Sciatic nerve (tissue), 2 donors: Measurements from ENCODE around the gene NCKAP5. TPM values are rescaled to one million over a fixed set of nuclear protein-coding genes. Genes with fewer than 3 reads are reported as not detected.
"Not testable (repeated sequence)": the region's sequence is repeated elsewhere in the genome, so short reads cannot be mapped to it uniquely, and the experiment has no call there.

Experiments
- ATAC-seq: fragments of 200-7000 bp; cut with Tn5 transposase; one replicate; pipeline ENCODE4 v1.9.1; 2020; ENCODE audit warnings: mild to moderate bottlenecking, moderate library complexity
- DNase-seq: peaks from one replicate; pipeline ENCODE4 v3.0.0-alpha.2; 2020; ENCODE audit warnings: low spot score
- intact Hi-C: fragments of 100-400 bp; cut with DNase I; formaldehyde crosslinking; loops from one replicate; pipeline ENCODE4 v1.14.2; 2022
- total RNA-seq: library from RNA; stranded (reverse); fragmentation: NEBNext Ultra II Directional; extraction: Animal tissue kit (Norgen Biotek cat#: 25700); gene quantifications from one replicate; pipeline ENCODE4 v1.2.1, GENCODE V29; 2021
- donor health status: DM: no; HTN: no; CAD: no.
- donor health status: DM: no; HTN: no; CAD: no.

The NCKAP5 gene
- total RNA-seq, 1 donor from 2014 or later = 10.5 TPM

GRCh38 chr2:133215477-133215876, 352.8 kb downstream of the NCKAP5 start:
- intact Hi-C loops = no loop called here

GRCh38 chr2:133213651-133214050, 354.6 kb downstream of the NCKAP5 start:
- intact Hi-C loops = no loop called here
- no peak for ATAC-seq
- no peak for DNase-seq

More at GRCh38 chr2:133215477-133215876, 352.8 kb downstream of the NCKAP5 start:
- DNase-seq (no peak), ATAC-seq (no peak)

- intact Hi-C loops = no loop called here
- no peak for ATAC-seq
Observed at GRCh38 chr2:133209325-133209724, 358.9 kb downstream of the NCKAP5 start.

GRCh38 chr2:133206666-133207065, 361.6 kb downstream of the NCKAP5 start:
- ATAC-seq, DNase-seq, intact Hi-C loops: not testable (repeated sequence)

More at GRCh38 chr2:133209325-133209724, 358.9 kb downstream of the NCKAP5 start:
- DNase-seq = no peak

- intact Hi-C loops = no loop called here
- DNase-seq = no peak
- no peak for ATAC-seq
Observed at GRCh38 chr2:133204421-133204820, 363.8 kb downstream of the NCKAP5 start.

- no peak for ATAC-seq
- intact Hi-C loops = no loop called here
- no peak for DNase-seq
Observed at GRCh38 chr2:133200684-133201421, 367.4 kb downstream of the NCKAP5 start.

- DNase-seq (no peak), ATAC-seq (no peak)
- intact Hi-C loops = no loop called here
Observed at GRCh38 chr2:133198678-133199077, 369.6 kb downstream of the NCKAP5 start.

- ATAC-seq (no peak), DNase-seq (no peak)
- intact Hi-C loops = no loop called here
Observed at GRCh38 chr2:133197156-133197555, 371.1 kb downstream of the NCKAP5 start.

- intact Hi-C loops = no loop called here
- ATAC-seq (no peak), DNase-seq (no peak)
Observed at GRCh38 chr2:133194777-133195335, 373.4 kb downstream of the NCKAP5 start.

GRCh38 chr2:133194362-133194655, 374.0 kb downstream of the NCKAP5 start:
- no peak for DNase-seq
- intact Hi-C loops = no loop called here
- no peak for ATAC-seq

GRCh38 chr2:133193544-133194361, 374.5 kb downstream of the NCKAP5 start:
- no peak for DNase-seq
- intact Hi-C loops = no loop called here
- no peak for ATAC-seq

GRCh38 chr2:133192028-133192427, 376.2 kb downstream of the NCKAP5 start:
- intact Hi-C loops = no loop called here
- no peak for ATAC-seq
- DNase-seq = no peak

GRCh38 chr2:133177196-133177595, 391.1 kb downstream of the NCKAP5 start:
- intact Hi-C loops = no loop called here
- DNase-seq (no peak), ATAC-seq (no peak)

GRCh38 chr2:133175926-133176325, 392.3 kb downstream of the NCKAP5 start:
- no peak for DNase-seq
- intact Hi-C loops = no loop called here
- ATAC-seq = no peak

- intact Hi-C loops = no loop called here
- DNase-seq = no peak
- ATAC-seq = no peak
Observed at GRCh38 chr2:133173224-133173623, 395.0 kb downstream of the NCKAP5 start.

GRCh38 chr2:133171393-133172004, 396.8 kb downstream of the NCKAP5 start:
- no peak for ATAC-seq
- intact Hi-C loops = no loop called here
- no peak for DNase-seq

- no peak for DNase-seq
- no peak for ATAC-seq
- intact Hi-C loops = no loop called here
Observed at GRCh38 chr2:133169274-133169912, 398.9 kb downstream of the NCKAP5 start.

GRCh38 chr2:133167990-133168389, 400.3 kb downstream of the NCKAP5 start:
- intact Hi-C loops = no loop called here
- ATAC-seq = no peak
- no peak for DNase-seq

GRCh38 chr2:133167223-133167622, 401.0 kb downstream of the NCKAP5 start:
- ATAC-seq (no peak), DNase-seq (no peak)
- intact Hi-C loops = no loop called here
